Measurements from ENCODE around the gene PHOX2B.

Gene PHOX2B

GRCh38 chr4:41750626-41751448, 2.3 kb upstream of the PHOX2B start:
- Histone ChIP-seq H2AFZ (ENCODE audit: low read depth, low read length) (no peak overlapping the region), H3K9me3 (ENCODE audit: insufficient read depth, low read length, severe bottlenecking) (no peaks in the 10 kb centered on the region), H3K36me3 (ENCODE audit: insufficient read depth, low read length) (no peaks in the 10 kb centered on the region), H3K4me3 (ENCODE audit: low read depth in 1 of 2, low read length in 2 of 2) (no peak overlapping the region), H3K4me1 (ENCODE audit: insufficient read depth, low read length) (no peaks in the 10 kb centered on the region), H4K20me1 (ENCODE audit: insufficient read depth, low read length) (no peaks in the 10 kb centered on the region), H3K9ac (ENCODE audit: low read depth, low read length) (no peak overlapping the region), H3K79me2 (ENCODE audit: insufficient read depth, low read length) (no peaks in the 10 kb centered on the region), H3K27me3 (ENCODE audit: insufficient read depth, low read length, poor library complexity) (peaks cover 2% of the 10 kb centered on the region), H3K27ac (ENCODE audit: low read length) (no peak overlapping the region), H3K4me2 (ENCODE audit: insufficient read depth, low read length) (no peak overlapping the region)
- DNase-seq = no peak
- ATAC-seq (ENCODE audit: insufficient read depth, low read depth) = no peak
- TF ChIP-seq CTCF (IDR thresholded peaks at IDR 0.05; ENCODE audit: borderline replicate concordance, extremely low read depth, low read length, poor library complexity, severe bottlenecking) (no peak), EZH2 (IDR thresholded peaks at IDR 0.05; ENCODE audit: borderline replicate concordance, low read depth, low read length, severe bottlenecking) (no peak)

- no peak for DNase-seq
- Histone ChIP-seq H3K9ac (ENCODE audit: low read depth, low read length) (no peak overlapping the region), H3K4me2 (ENCODE audit: insufficient read depth, low read length) (no peak overlapping the region)
These were observed 1.6 kb upstream of the PHOX2B start for GRCh38 chr4:41750121-41750625.

GRCh38 chr4:41749631-41750039, 1.1 kb upstream of the PHOX2B start:
- Histone ChIP-seq H3K9me3 (ENCODE audit: insufficient read depth, low read length, severe bottlenecking) (no peaks in the 10 kb centered on the region), H2AFZ (ENCODE audit: low read depth, low read length) (no peak overlapping the region), H3K4me1 (ENCODE audit: insufficient read depth, low read length) (no peaks in the 10 kb centered on the region), H3K27ac (ENCODE audit: low read length) (no peak overlapping the region), H4K20me1 (ENCODE audit: insufficient read depth, low read length) (no peaks in the 10 kb centered on the region), H3K79me2 (ENCODE audit: insufficient read depth, low read length) (no peaks in the 10 kb centered on the region), H3K4me2 (ENCODE audit: insufficient read depth, low read length) (no peak overlapping the region), H3K27me3 (ENCODE audit: insufficient read depth, low read length, poor library complexity) (peaks cover 2% of the 10 kb centered on the region), H3K9ac (ENCODE audit: low read depth, low read length) (no peak overlapping the region), H3K4me3 (ENCODE audit: low read depth in 1 of 2, low read length in 2 of 2) (no peak overlapping the region), H3K36me3 (ENCODE audit: insufficient read depth, low read length) (no peaks in the 10 kb centered on the region)
- DNase-seq (no peak), ATAC-seq (ENCODE audit: insufficient read depth, low read depth) (no peak)
- TF ChIP-seq CTCF (IDR thresholded peaks at IDR 0.05; ENCODE audit: borderline replicate concordance, extremely low read depth, low read length, poor library complexity, severe bottlenecking) (no peak), EZH2 (IDR thresholded peaks at IDR 0.05; ENCODE audit: borderline replicate concordance, low read depth, low read length, severe bottlenecking) (no peak)

More at GRCh38 chr4:41750121-41750625, 1.6 kb upstream of the PHOX2B start:
- H4K20me1 ChIP-seq (ENCODE audit: insufficient read depth, low read length) = no peaks in the 10 kb centered on the region
- peaks cover 2% of the 10 kb centered on the region for H3K27me3 ChIP-seq (ENCODE audit: insufficient read depth, low read length, poor library complexity)
- H3K27ac ChIP-seq (ENCODE audit: low read length) = no peak overlapping the region
- TF ChIP-seq EZH2 (IDR thresholded peaks at IDR 0.05; ENCODE audit: borderline replicate concordance, low read depth, low read length, severe bottlenecking) = no peak
- no peak for TF ChIP-seq CTCF (IDR thresholded peaks at IDR 0.05; ENCODE audit: borderline replicate concordance, extremely low read depth, low read length, poor library complexity, severe bottlenecking)
- H3K4me1 ChIP-seq (ENCODE audit: insufficient read depth, low read length) = no peaks in the 10 kb centered on the region
- no peak overlapping the region for H3K4me3 ChIP-seq (ENCODE audit: low read depth in 1 of 2, low read length in 2 of 2)
- no peak for ATAC-seq (ENCODE audit: insufficient read depth, low read depth)
- H2AFZ ChIP-seq (ENCODE audit: low read depth, low read length) = no peak overlapping the region
- no peaks in the 10 kb centered on the region for H3K36me3 ChIP-seq (ENCODE audit: insufficient read depth, low read length)
- no peaks in the 10 kb centered on the region for H3K79me2 ChIP-seq (ENCODE audit: insufficient read depth, low read length)
- H3K9me3 ChIP-seq (ENCODE audit: insufficient read depth, low read length, severe bottlenecking) = no peaks in the 10 kb centered on the region

All from DND-41 (cell line).